H9 (cell line): ENCODE data around the gene HOXA7. TPM values are rescaled to one million over a fixed set of nuclear protein-coding genes. Genes with fewer than 3 reads are reported as not detected.

Source experiments
- DNase-seq: peaks from one replicate; pipeline ENCODE4 v3.0.0-alpha.2; 2017
- H2AFZ ChIP-seq: one replicate; pipeline ENCODE4 v1.6.1; 2013; ENCODE audit warnings: mild to moderate bottlenecking, low read length, control low read depth, moderate library complexity
- H2AK5ac ChIP-seq: 2 replicates; pipeline ENCODE4 v1.6.1; 2013; ENCODE audit warnings: low read length, control low read depth, mixed read lengths; ENCODE audit not compliant: insufficient read length
- H2BK120ac ChIP-seq: one replicate; pipeline ENCODE4 v1.6.1; 2013; ENCODE audit warnings: low read depth, mild to moderate bottlenecking, low read length, control low read depth, inconsistent platforms; ENCODE audit not compliant: poor library complexity, severe bottlenecking
- H2BK12ac ChIP-seq: 2 replicates; pipeline ENCODE4 v1.6.1; 2013; ENCODE audit warnings: low read length, control low read depth, mixed read lengths, low read depth; ENCODE audit not compliant: insufficient read length
- H2BK15ac ChIP-seq: 2 replicates; pipeline ENCODE4 v1.6.1; 2013; ENCODE audit warnings: low read depth, low read length, control low read depth
- H2BK20ac ChIP-seq: one replicate; pipeline ENCODE4 v1.6.1; 2013; ENCODE audit warnings: low read depth, mild to moderate bottlenecking, low read length, control low read depth, inconsistent platforms; ENCODE audit not compliant: poor library complexity, severe bottlenecking
- H2BK5ac ChIP-seq: 2 replicates; pipeline ENCODE4 v1.6.1; 2013; ENCODE audit warnings: low read length, control low read depth, mixed read lengths; ENCODE audit not compliant: insufficient read length
- H3K14ac ChIP-seq: 2 replicates; pipeline ENCODE4 v1.6.1; 2013; ENCODE audit warnings: low read length, control low read depth; ENCODE audit not compliant: insufficient read depth
- H3K18ac ChIP-seq: 2 replicates; pipeline ENCODE4 v1.6.1; 2013; ENCODE audit warnings: low read depth, mild to moderate bottlenecking, mixed read lengths, low read length, control low read depth; ENCODE audit not compliant: insufficient read length
- H3K23ac ChIP-seq: 2 replicates; pipeline ENCODE4 v1.6.1; 2013; ENCODE audit warnings: low read length, control low read depth, mixed read lengths, low read depth; ENCODE audit not compliant: insufficient read length
- H3K23me2 ChIP-seq: 2 replicates; pipeline ENCODE4 v1.6.1; 2013; ENCODE audit warnings: low read depth, mild to moderate bottlenecking, mixed read lengths, low read length, control low read depth; ENCODE audit not compliant: insufficient read length, poor library complexity, severe bottlenecking
- H3K27ac ChIP-seq: 2 replicates; pipeline ENCODE4 v1.5.1; 2013; ENCODE audit warnings: low read length, control low read depth, mixed read lengths, low read depth; ENCODE audit not compliant: insufficient read length
- H3K27me3 ChIP-seq: 2 replicates; pipeline ENCODE4 v1.6.1; 2013; ENCODE audit warnings: low read length, control low read depth, inconsistent platforms; ENCODE audit not compliant: insufficient read depth
- H3K4ac ChIP-seq: 2 replicates; pipeline ENCODE4 v1.6.1; 2013; ENCODE audit warnings: low read depth, mild to moderate bottlenecking, control low read depth, inconsistent platforms, low read length, moderate library complexity
- H3K4me1 ChIP-seq: 2 replicates; pipeline ENCODE4 v1.6.1; 2013; ENCODE audit warnings: low read length, control low read depth, inconsistent platforms; ENCODE audit not compliant: insufficient read depth
- H3K4me2 ChIP-seq: 2 replicates; pipeline ENCODE4 v1.6.1; 2013; ENCODE audit warnings: low read length, control low read depth, mixed read lengths; ENCODE audit not compliant: insufficient read length, insufficient read depth
- H3K56ac ChIP-seq: 2 replicates; pipeline ENCODE4 v1.6.1; 2013; ENCODE audit warnings: low read depth, mild to moderate bottlenecking, mixed read lengths, low read length, control low read depth; ENCODE audit not compliant: insufficient read length
- H3K79me1 ChIP-seq: 2 replicates; pipeline ENCODE4 v1.6.1; 2013; ENCODE audit warnings: low read depth, mild to moderate bottlenecking, moderate library complexity, low read length, control low read depth, inconsistent platforms; ENCODE audit not compliant: insufficient read depth, poor library complexity, severe bottlenecking
- H3K79me2 ChIP-seq: 2 replicates; pipeline ENCODE4 v1.6.1; 2013; ENCODE audit warnings: low read length, control low read depth, inconsistent platforms; ENCODE audit not compliant: insufficient read depth
- H3K9ac ChIP-seq: 2 replicates; pipeline ENCODE4 v1.6.1; 2013; ENCODE audit warnings: low read length, control low read depth, mixed read lengths; ENCODE audit not compliant: insufficient read length; ENCODE audit errors: extremely low read depth
- H3K9me3 ChIP-seq: one replicate; pipeline ENCODE4 v1.6.1; 2013; ENCODE audit warnings: low read depth, low read length, inconsistent platforms; ENCODE audit not compliant: control insufficient read depth
- H3T11ph ChIP-seq: one replicate; pipeline ENCODE4 v1.6.1; 2013; ENCODE audit warnings: mild to moderate bottlenecking, low read length, control low read depth, inconsistent platforms
- H4K20me1 ChIP-seq: one replicate; pipeline ENCODE4 v1.6.1; 2013; ENCODE audit not compliant: control insufficient read depth, insufficient read length, insufficient read depth
- H4K5ac ChIP-seq: 2 replicates; pipeline ENCODE4 v1.6.1; 2013; ENCODE audit warnings: low read depth, mild to moderate bottlenecking, mixed read lengths, low read length, control low read depth; ENCODE audit not compliant: insufficient read length
- H4K8ac ChIP-seq: replicated peaks from 2 replicates; pipeline ENCODE4 v1.6.1; 2013; ENCODE audit warnings: low read length, control low read depth, mixed read lengths, low read depth; ENCODE audit not compliant: insufficient read length
- H4K91ac ChIP-seq: 2 replicates; pipeline ENCODE4 v1.6.1; 2013; ENCODE audit warnings: low read depth, mild to moderate bottlenecking, moderate library complexity, mixed read lengths, low read length, control low read depth; ENCODE audit not compliant: insufficient read length
- H3K27ac Mint-ChIP-seq, 3 experiments: 2 replicates in 2 of 3; 3 replicates in 1 of 3; pipeline ENCODE4 v1.8.0; 2020 to 2021; ENCODE audit warnings: mixed read lengths in 3 of 3, mild to moderate bottlenecking in 1 of 3, moderate library complexity in 1 of 3
- H3K27me3 Mint-ChIP-seq: 2 replicates; pipeline ENCODE4 v1.8.0; 2021; ENCODE audit warnings: low read depth, mild to moderate bottlenecking, moderate library complexity, mixed read lengths
- H3K36me3 Mint-ChIP-seq, 3 experiments: 2 replicates in 2 of 3; 3 replicates in 1 of 3; pipeline ENCODE4 v1.8.0; 2020 to 2021; ENCODE audit warnings: low read depth in 3 of 3, mixed read lengths in 3 of 3; ENCODE audit not compliant: insufficient read depth in 1 of 3
- H3K4me1 Mint-ChIP-seq, 2 experiments: 2 replicates each; pipeline ENCODE4 v1.8.0; 2020; ENCODE audit warnings: mixed read lengths in 2 of 2
- H3K4me3 Mint-ChIP-seq, 2 experiments: 2 replicates in 1 of 2; 3 replicates in 1 of 2; pipeline ENCODE4 v1.8.0; 2020 to 2021; ENCODE audit warnings: mild to moderate bottlenecking in 2 of 2, mixed read lengths in 2 of 2, moderate library complexity in 1 of 2
- H3K9me3 Mint-ChIP-seq, 2 experiments: 2 replicates in 1 of 2; 3 replicates in 1 of 2; pipeline ENCODE4 v1.8.0; 2020; ENCODE audit warnings: mild to moderate bottlenecking in 2 of 2, mixed read lengths in 2 of 2, moderate library complexity in 1 of 2
- CTCF ChIP-seq: fragments of 200-600 bp; sonication (generic); conservative IDR thresholded peaks from 3 replicates; pipeline ENCODE4 v1.8.0; 2021; ENCODE audit warnings: antibody characterized with exemption, mild to moderate bottlenecking
- WGBS: extraction: QIAGEN DNeasy Blood & Tissue Kit; methylation state at CpG from one replicate; pipeline ENCODE4 v1.1.7; 2013; ENCODE audit warnings: missing lambda C conversion rate, low lambda C conversion rate, mixed read lengths; ENCODE audit not compliant: insufficient read length; ENCODE audit errors: extremely low coverage; 5-methylcytosine and 5-hydroxymethylcytosine counted together
- total RNA-seq: library from RNA; stranded (reverse); gene quantifications from 2 replicates; pipeline ENCODE4 v1.2.1, GENCODE V29; 2021

Gene HOXA7
- total RNA-seq, 1 experiment from 2014 or later = not detected

- H2BK15ac ChIP-seq = no peak overlapping the region
- no peaks in the 10 kb centered on the region for H4K20me1 ChIP-seq
- H2BK5ac ChIP-seq = no peak overlapping the region
- H2BK20ac ChIP-seq = no peak overlapping the region
- DNase-seq = no peak
- no peak overlapping the region for H2BK12ac ChIP-seq
- H3T11ph ChIP-seq = no peak overlapping the region
- H3K27ac ChIP-seq = no peak overlapping the region
- H3K4me1 ChIP-seq = no peaks in the 10 kb centered on the region
- no peak overlapping the region for H4K91ac ChIP-seq
- peaks cover 3% of the 10 kb centered on the region for H3K23me2 ChIP-seq
- H3K79me2 ChIP-seq = no peaks in the 10 kb centered on the region
- WGBS = no CpG with 5 or more reads among the region's 45 CpGs
- no peak overlapping the region for H3K23ac ChIP-seq
- H4K8ac ChIP-seq = no peak overlapping the region
- TF ChIP-seq CTCF = no peak
- no peak overlapping the region for H2BK120ac ChIP-seq
- H3K4ac ChIP-seq = no peak overlapping the region
- Mint-ChIP-seq H3K9me3 (peaks cover 0 to 7% of the 10 kb centered on the region in 2 experiments; a peak in 3 of 5 replicates), H3K4me1 (peaks cover 8 to 19% of the 10 kb centered on the region in 2 experiments; a peak in 3 of 4 replicates), H3K27me3 (peaks cover 98% of the 10 kb centered on the region), H3K36me3 (peaks cover 0 to 5% (median 0%) of the 10 kb centered on the region in 3 experiments; a peak in 1 of 7 replicates), H3K27ac (no peak overlapping the region), H3K4me3 (no peak overlapping the region)
- H3K9me3 ChIP-seq = no peaks in the 10 kb centered on the region
- no peak overlapping the region for H3K9ac ChIP-seq
- no peak overlapping the region for H3K56ac ChIP-seq
- no peak overlapping the region for H4K5ac ChIP-seq
- H3K27me3 ChIP-seq = peaks cover 97% of the 10 kb centered on the region
- H2AK5ac ChIP-seq = no peak overlapping the region
- no peaks in the 10 kb centered on the region for H3K79me1 ChIP-seq
- H3K14ac ChIP-seq = no peak overlapping the region
- H3K18ac ChIP-seq = no peak overlapping the region
- H2AFZ ChIP-seq = no peak overlapping the region
- H3K4me2 ChIP-seq = no peak overlapping the region
These were observed 41.1 kb downstream of the HOXA7 start for GRCh38 chr7:27115221-27116026.
